K562 (cell line): ENCODE data around the gene SERPINA5. TPM values are rescaled to one million over a fixed set of nuclear protein-coding genes. Genes with fewer than 3 reads are reported as not detected.
"Not testable (repeated sequence)": the region's sequence is repeated elsewhere in the genome, so short reads cannot be mapped to it uniquely, and the experiment has no call there.

Source experiments
- ATAC-seq: fragments of 200-7000 bp; cut with Tn5 transposase; 3 replicates; pipeline ENCODE4 v1.9.1; 2020; ENCODE audit warnings: moderate library complexity
- BruUV-seq: library from RNA; stranded (reverse); fragments of 400-500 nt; replicated peaks from 2 replicates; lab custom pipeline; 2021; lab: Mats Ljungman, UMichigan
- CTCF ChIA-PET: fragments of 300-600 bp; formaldehyde crosslinking; extraction: SDS; loops from one replicate; lab custom pipeline; 2021; ENCODE audit warnings: low intra/inter-chr PET ratio; lab: Yijun Ruan, JAX
- POLR2A ChIA-PET: fragments of 300-600, 350-650 bp; sonication (Branson Sonifier 250); formaldehyde crosslinking; extraction: SDS; loops from one replicate; lab custom pipeline; 2021; ENCODE audit warnings: antibody characterized with exemption, inconsistent platforms; lab: Yijun Ruan, JAX
- DNase-seq, 4 experiments: peaks; one replicate each; pipeline versions ENCODE4 v3.0.0 to v3.0.0-alpha.2; 2011 to 2018; ENCODE audit warnings: low spot score in 3 of 4, mixed read lengths in 3 of 4; ENCODE audit errors: extremely low read depth in 1 of 4
- FAIRE-seq: peaks from 2 replicates; lab custom pipeline; 2011; peaks lifted over from hg19 to GRCh38; lab: Jason Lieb, UNC
- H2AFZ ChIP-seq: 2 replicates; pipeline ENCODE4 v1.6.0; 2011; ENCODE audit warnings: low read depth, low read length, control low read depth, inconsistent platforms
- H3K27ac ChIP-seq: fragments of 200-600 bp; 3 replicates; pipeline ENCODE4 v1.8.0; 2011; ENCODE audit warnings: low read depth, mild to moderate bottlenecking, control low read depth, inconsistent platforms, low read length, moderate library complexity, mixed read lengths; ENCODE audit errors: extremely low read depth
- H3K27me3 ChIP-seq, 2 experiments: fragments of 300-600 bp in 1 of 2; 2 replicates in 1 of 2; 3 replicates in 1 of 2; pipeline versions ENCODE4 v1.6.0 to v1.8.0; 2011; ENCODE audit warnings: inconsistent platforms in 2 of 2, low read length in 2 of 2, mild to moderate bottlenecking in 1 of 2, mixed read lengths in 1 of 2, moderate library complexity in 1 of 2; ENCODE audit not compliant: control insufficient read depth in 2 of 2, insufficient read depth in 2 of 2
- H3K36me3 ChIP-seq: fragments of 300-600 bp; 3 replicates; pipeline ENCODE4 v1.8.0; 2011; ENCODE audit warnings: mild to moderate bottlenecking, low read length, inconsistent platforms; ENCODE audit not compliant: control insufficient read depth, insufficient read depth
- H3K4me1 ChIP-seq, 2 experiments: fragments of 200-600 bp in 1 of 2; replicated peaks in 1 of 2; 2 replicates in 1 of 2; 3 replicates in 1 of 2; pipeline versions ENCODE4 v1.5.1 to v1.8.0; 2011; ENCODE audit warnings: inconsistent platforms in 2 of 2, low read length in 2 of 2, mild to moderate bottlenecking in 1 of 2, mixed read lengths in 1 of 2, moderate library complexity in 1 of 2; ENCODE audit not compliant: control insufficient read depth in 2 of 2, insufficient read depth in 2 of 2
- H3K4me2 ChIP-seq: 2 replicates; pipeline ENCODE4 v1.6.1; 2011; ENCODE audit warnings: low read length, control low read depth, inconsistent platforms, mixed read lengths; ENCODE audit not compliant: insufficient read depth
- H3K4me3 ChIP-seq: fragments of 200-600 bp; sonication (generic), shearing (Covaris generic); 2 replicates; pipeline ENCODE4 v1.5.1; 2016; ENCODE audit warnings: control low read depth, inconsistent platforms
- H3K79me2 ChIP-seq: fragments of 200-600 bp; 3 replicates; pipeline ENCODE4 v1.8.0; 2011; ENCODE audit warnings: low read length, inconsistent platforms; ENCODE audit not compliant: control insufficient read depth, insufficient read depth
- H3K9ac ChIP-seq, 2 experiments: 2 replicates each; pipeline versions ENCODE4 v1.6.0 to v1.6.1; 2011; ENCODE audit warnings: low read depth in 2 of 2, low read length in 2 of 2, control low read depth in 1 of 2, inconsistent platforms in 1 of 2, mild to moderate bottlenecking in 1 of 2, mixed read lengths in 1 of 2; ENCODE audit not compliant: insufficient read depth in 1 of 2
- H3K9me1 ChIP-seq: one replicate; pipeline ENCODE4 v1.6.0; 2011; ENCODE audit warnings: inconsistent platforms, mild to moderate bottlenecking, low read length, moderate library complexity; ENCODE audit not compliant: control insufficient read depth, insufficient read depth
- H3K9me3 ChIP-seq: replicated peaks from 2 replicates; pipeline ENCODE4 v1.5.1; 2011; ENCODE audit warnings: low read depth, low read length, inconsistent platforms; ENCODE audit not compliant: control insufficient read depth, insufficient read depth
- H4K20me1 ChIP-seq: replicated peaks from 2 replicates; pipeline ENCODE4 v1.6.1; 2011; ENCODE audit warnings: low read length, inconsistent platforms, mixed read lengths; ENCODE audit not compliant: control insufficient read depth, insufficient read depth
- CREB3L1 ChIP-seq: fragments of 450-650 bp; IDR thresholded peaks from 2 replicates; pipeline ENCODE4 v1.6.1; 2014; ENCODE audit warnings: low read depth, mild to moderate bottlenecking, moderate library complexity, borderline replicate concordance
- MYC ChIP-seq, 2 experiments: fragments of 250-450 bp in 1 of 2; sonication (Bioruptor Pico) in 1 of 2; IDR thresholded peaks; 2 replicates each; pipeline versions ENCODE4 v1.5.1 to v1.6.1; 2012 to 2021; ENCODE audit warnings: low read depth in 2 of 2, borderline replicate concordance in 1 of 2, improper control_type of control experiment in 1 of 2, low read length in 1 of 2, mild to moderate bottlenecking in 1 of 2, moderate library complexity in 1 of 2
- ZNF316 ChIP-seq: fragments of 450-650 bp; IDR thresholded peaks from 2 replicates; pipeline ENCODE4 v1.6.1; 2016
- ZNF79 ChIP-seq: fragments of 250-450 bp; sonication (Bioruptor Pico); IDR thresholded peaks from 2 replicates; pipeline ENCODE4 v1.4.0; 2020; ENCODE audit warnings: low read depth, mild to moderate bottlenecking, moderate library complexity
- WGBS: fragments of 100-300 bp; shearing (Covaris generic); methylation state at CpG from one replicate; pipeline ENCODE4 v1.1.6; 2016; ENCODE audit warnings: low coverage, mixed read lengths; ENCODE audit not compliant: insufficient coverage; ENCODE audit errors: missing lambda C conversion rate; 5-methylcytosine and 5-hydroxymethylcytosine counted together
- in situ Hi-C: fragments of 300-500 bp; cut with MboI; formaldehyde crosslinking; loops from 4 replicates; pipeline ENCODE4 v1.15.0; 2018; ENCODE audit warnings: inconsistent platforms, mixed read lengths
- intact Hi-C: fragments of 100-400 bp; cut with micrococcal nuclease; formaldehyde crosslinking; loops from 2 replicates; pipeline ENCODE4 v1.14.2; 2022
- polyA plus RNA-seq, 8 experiments: library from polyadenylated mRNA; depleted of rRNA in 4 of 8; stranded (reverse) in 5 of 8; unstranded in 3 of 8; fragments of >200 nt; fragmentation: Nextera tagmentation in 2 of 8; fragmentation: Illumina TruSeq in 1 of 8; extraction: Ambion mirVana in 2 of 8; extraction: Trizol in 1 of 8; gene quantifications; 2 replicates each; pipeline versions ENCODE4 v1.2.1 to v1.2.3, GENCODE V29; 2011 to 2014; ENCODE audit warnings: inconsistent platforms in 1 of 8, missing spikeins in 1 of 8
- total RNA-seq, 7 experiments: library from RNA; depleted of rRNA in 6 of 7; stranded (reverse); fragments of >200 nt in 6 of 7; fragmentation: Illumina TruSeq in 2 of 7; extraction: Trizol in 2 of 7; gene quantifications; 2 replicates each; pipeline versions ENCODE4 v1.2.1 to v1.2.3, GENCODE V29; 2011 to 2021; ENCODE audit warnings: low replicate concordance in 1 of 7
- TF ChIP-seq, protein P1 (sequence below): sonication (generic); formaldehyde crosslinking; IDR thresholded peaks from 2 replicates; pipeline ENCODE4 v1.8.1; 2023; ENCODE audit warnings: mild to moderate bottlenecking, missing genetic modification reagents
- TF ChIP-seq, protein P2 (sequence below), 3 experiments: IDR thresholded peaks in 2 of 3; conservative IDR thresholded peaks in 1 of 3; 2 replicates each; pipeline ENCODE4 v1.5.1; 2011 to 2012; ENCODE audit warnings: low read length in 3 of 3, mild to moderate bottlenecking in 3 of 3, control low read depth in 2 of 3, improper control_type of control experiment in 1 of 3, inconsistent platforms in 1 of 3, low read depth in 1 of 3, mixed read lengths in 1 of 3, moderate library complexity in 1 of 3; ENCODE audit not compliant: insufficient read depth in 2 of 3

The SERPINA5 gene
- total and polyA plus RNA-seq, 9 of the 15 experiments (the other 6 are each of a cell fraction or from before 2014, with no cell fraction given): 0.38 TPM; not detected in 8

DNA sequence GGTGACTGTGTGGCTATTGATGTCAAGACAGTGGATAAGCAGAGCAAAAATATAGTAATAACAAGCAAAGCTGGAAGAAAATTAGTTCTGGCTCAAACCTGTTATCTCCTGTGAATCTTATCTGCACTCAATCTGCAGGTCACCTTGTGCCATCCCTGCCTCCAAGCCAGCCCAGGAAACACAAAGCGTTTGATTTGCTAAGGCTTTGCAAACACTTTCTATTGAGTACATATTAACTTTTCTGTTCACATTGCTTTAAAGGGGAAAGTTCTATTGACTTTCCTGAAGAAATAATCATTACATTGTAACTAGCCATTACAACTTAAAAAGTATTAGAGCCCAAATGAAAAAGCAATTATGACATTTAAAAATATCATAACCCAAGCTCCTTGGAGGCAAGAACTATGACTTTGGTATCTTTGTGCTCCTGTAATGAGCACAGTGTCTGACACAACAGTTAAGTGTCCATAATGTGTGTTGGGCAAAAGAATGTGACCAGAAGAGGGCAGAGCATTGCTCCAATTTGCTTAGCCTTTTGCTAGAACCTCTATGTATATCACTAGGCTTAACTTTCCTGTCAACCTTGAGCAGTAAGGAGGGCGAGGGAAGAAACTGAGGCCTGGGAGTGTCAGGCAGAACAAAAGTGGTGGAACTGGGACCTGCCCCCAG, 55.7 kb downstream of the SERPINA5 start:
- no peaks in the 10 kb centered on the region for H3K4me1 ChIP-seq
- ChIA-PET POLR2A (no interaction called here), CTCF (no interaction called here)
- in situ Hi-C loops: no loop called here
- intact Hi-C loops: no loop called here
- H2AFZ ChIP-seq: no peak overlapping the region
- H3K4me3 ChIP-seq: no peak overlapping the region
- no TSS peak for BruUV-seq
- WGBS: 0% methylated on average over 2 of the region's 2 CpGs
- H3K36me3 ChIP-seq: no peaks in the 10 kb centered on the region
- ATAC-seq (peak; percentile 68; the same call in 2 of the 3 replicates), FAIRE-seq (no peak), DNase-seq (peak in 1 of 4 experiments; percentile 5)
- H3K4me2 ChIP-seq: no peak overlapping the region
- H3K79me2 ChIP-seq: no peaks in the 10 kb centered on the region
- no peak overlapping the region for H3K9ac ChIP-seq
- no peaks in the 10 kb centered on the region; a peak in 1 of 5 replicates for H3K27me3 ChIP-seq
- TF ChIP-seq MYC (IDR thresholded peaks at IDR 0.05; ENCODE audit: low read depth, low read length): no peak
- TF ChIP-seq MYC (CRISPR knock-in tag; IDR thresholded peaks at IDR 0.05; ENCODE audit: borderline replicate concordance, low read depth): no peak
- TF ChIP-seq ZNF79 (CRISPR knock-in tag): no peak
- TF ChIP-seq, protein P1, sequence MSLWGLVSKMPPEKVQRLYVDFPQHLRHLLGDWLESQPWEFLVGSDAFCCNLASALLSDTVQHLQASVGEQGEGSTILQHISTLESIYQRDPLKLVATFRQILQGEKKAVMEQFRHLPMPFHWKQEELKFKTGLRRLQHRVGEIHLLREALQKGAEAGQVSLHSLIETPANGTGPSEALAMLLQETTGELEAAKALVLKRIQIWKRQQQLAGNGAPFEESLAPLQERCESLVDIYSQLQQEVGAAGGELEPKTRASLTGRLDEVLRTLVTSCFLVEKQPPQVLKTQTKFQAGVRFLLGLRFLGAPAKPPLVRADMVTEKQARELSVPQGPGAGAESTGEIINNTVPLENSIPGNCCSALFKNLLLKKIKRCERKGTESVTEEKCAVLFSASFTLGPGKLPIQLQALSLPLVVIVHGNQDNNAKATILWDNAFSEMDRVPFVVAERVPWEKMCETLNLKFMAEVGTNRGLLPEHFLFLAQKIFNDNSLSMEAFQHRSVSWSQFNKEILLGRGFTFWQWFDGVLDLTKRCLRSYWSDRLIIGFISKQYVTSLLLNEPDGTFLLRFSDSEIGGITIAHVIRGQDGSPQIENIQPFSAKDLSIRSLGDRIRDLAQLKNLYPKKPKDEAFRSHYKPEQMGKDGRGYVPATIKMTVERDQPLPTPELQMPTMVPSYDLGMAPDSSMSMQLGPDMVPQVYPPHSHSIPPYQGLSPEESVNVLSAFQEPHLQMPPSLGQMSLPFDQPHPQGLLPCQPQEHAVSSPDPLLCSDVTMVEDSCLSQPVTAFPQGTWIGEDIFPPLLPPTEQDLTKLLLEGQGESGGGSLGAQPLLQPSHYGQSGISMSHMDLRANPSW (CRISPR knock-in tag): no peak
- TF ChIP-seq, protein P2, sequence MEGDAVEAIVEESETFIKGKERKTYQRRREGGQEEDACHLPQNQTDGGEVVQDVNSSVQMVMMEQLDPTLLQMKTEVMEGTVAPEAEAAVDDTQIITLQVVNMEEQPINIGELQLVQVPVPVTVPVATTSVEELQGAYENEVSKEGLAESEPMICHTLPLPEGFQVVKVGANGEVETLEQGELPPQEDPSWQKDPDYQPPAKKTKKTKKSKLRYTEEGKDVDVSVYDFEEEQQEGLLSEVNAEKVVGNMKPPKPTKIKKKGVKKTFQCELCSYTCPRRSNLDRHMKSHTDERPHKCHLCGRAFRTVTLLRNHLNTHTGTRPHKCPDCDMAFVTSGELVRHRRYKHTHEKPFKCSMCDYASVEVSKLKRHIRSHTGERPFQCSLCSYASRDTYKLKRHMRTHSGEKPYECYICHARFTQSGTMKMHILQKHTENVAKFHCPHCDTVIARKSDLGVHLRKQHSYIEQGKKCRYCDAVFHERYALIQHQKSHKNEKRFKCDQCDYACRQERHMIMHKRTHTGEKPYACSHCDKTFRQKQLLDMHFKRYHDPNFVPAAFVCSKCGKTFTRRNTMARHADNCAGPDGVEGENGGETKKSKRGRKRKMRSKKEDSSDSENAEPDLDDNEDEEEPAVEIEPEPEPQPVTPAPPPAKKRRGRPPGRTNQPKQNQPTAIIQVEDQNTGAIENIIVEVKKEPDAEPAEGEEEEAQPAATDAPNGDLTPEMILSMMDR (IDR thresholded peaks at IDR 0.05 in 2 of 3, conservative IDR thresholded peaks at IDR 0.05 in 1 of 3; ENCODE audit: insufficient read depth in 2 of 3, low read depth in 1 of 3, low read length in 3 of 3): peak; percentile 3 to 43 (median 29); a peak in 3 of 6 replicates
- no peak for TF ChIP-seq CREB3L1
- no peak for TF ChIP-seq ZNF316
- H4K20me1 ChIP-seq: no peaks in the 10 kb centered on the region; the same call in 1 of the 2 replicates
- H3K27ac ChIP-seq: no peak overlapping the region
- no peaks in the 10 kb centered on the region for H3K9me3 ChIP-seq
- H3K9me1 ChIP-seq: no peaks in the 10 kb centered on the region

DNA sequence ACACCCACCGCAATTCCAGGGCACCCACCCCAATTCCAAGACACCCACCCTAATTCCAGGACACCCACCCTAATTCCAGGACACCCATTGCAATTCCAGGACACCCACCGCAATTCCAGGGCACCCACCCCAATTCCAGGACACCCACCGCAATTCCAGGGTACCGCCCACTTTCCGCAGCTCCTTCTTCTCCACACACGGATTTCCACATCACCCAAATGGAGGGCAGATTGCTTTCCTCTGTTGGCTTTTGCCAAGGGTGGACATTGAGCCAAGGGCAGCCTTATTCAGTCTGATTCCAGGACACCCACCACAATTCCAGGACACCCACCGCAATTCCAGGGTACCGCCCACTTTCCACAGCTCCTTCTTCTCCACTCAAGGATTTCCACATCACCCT, 56.6 kb downstream of the SERPINA5 start:
- DNase-seq, in situ Hi-C loops, H3K27me3 ChIP-seq, CTCF ChIA-PET, H3K4me1 ChIP-seq, H3K79me2 ChIP-seq, FAIRE-seq, intact Hi-C loops, H3K36me3 ChIP-seq, H3K27ac ChIP-seq, H3K4me2 ChIP-seq, H4K20me1 ChIP-seq, H3K9me3 ChIP-seq, ATAC-seq, H3K4me3 ChIP-seq, H2AFZ ChIP-seq, H3K9me1 ChIP-seq, H3K9ac ChIP-seq, BruUV-seq: not testable (repeated sequence)
- WGBS: 7% methylated on average over 6 of the region's 8 CpGs
- POLR2A ChIA-PET: interaction anchor here (0.6 kb wide), 1 partner anchor 717 kb away, joined by 3 read pairs; no protein-coding TSS in a partner anchor
